Iris pigment epithelial cell (primary cell): ENCODE measurements around the gene MRPL53.

Experiments
- DNase-seq: peaks from one replicate; pipeline ENCODE4 v3.0.0-alpha.2; 2011; ENCODE audit warnings: low read depth

The MRPL53 gene

DNA sequence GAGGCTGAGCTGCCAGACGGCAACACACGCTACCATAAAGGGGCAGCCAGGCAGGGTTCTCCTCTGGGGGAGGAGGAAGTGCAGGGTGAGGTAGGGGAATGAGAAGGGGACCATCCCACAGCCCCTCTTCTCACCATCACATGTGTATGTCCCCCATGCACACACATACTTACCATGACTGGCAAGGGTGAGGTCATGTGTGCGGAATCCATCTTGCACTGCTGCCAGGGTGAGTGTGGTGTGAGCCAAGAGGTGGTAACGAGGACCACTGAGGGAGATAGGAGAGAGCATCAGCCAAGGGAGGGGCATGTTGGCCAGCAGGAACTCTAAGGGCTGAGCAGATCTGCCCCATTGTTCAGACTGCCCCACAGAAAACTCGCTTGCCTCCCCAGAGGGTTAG is 43.8 kb downstream of the MRPL53 start:
- DNase-seq, result no peak

DNA sequence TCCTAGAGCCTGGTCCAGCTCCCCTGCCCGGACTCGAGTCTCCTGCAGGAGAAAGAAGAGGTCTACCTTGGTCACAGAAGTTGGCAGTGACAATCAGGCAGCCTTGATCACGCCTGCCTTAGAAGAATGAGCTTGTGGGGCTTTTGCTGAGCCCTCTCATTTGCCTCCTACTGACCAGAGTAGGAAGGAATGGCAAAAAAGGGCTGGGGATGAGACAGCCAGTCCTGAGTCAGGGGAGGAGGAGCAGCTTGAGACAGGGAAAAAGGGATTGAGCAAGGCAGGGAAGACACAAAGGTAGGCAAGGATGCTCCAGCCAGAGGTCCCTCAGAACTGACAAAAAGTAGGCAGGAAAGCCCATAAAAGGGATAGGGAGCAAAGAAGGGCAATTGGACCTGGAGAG is 44.9 kb downstream of the MRPL53 start:
- no peak for DNase-seq

DNA sequence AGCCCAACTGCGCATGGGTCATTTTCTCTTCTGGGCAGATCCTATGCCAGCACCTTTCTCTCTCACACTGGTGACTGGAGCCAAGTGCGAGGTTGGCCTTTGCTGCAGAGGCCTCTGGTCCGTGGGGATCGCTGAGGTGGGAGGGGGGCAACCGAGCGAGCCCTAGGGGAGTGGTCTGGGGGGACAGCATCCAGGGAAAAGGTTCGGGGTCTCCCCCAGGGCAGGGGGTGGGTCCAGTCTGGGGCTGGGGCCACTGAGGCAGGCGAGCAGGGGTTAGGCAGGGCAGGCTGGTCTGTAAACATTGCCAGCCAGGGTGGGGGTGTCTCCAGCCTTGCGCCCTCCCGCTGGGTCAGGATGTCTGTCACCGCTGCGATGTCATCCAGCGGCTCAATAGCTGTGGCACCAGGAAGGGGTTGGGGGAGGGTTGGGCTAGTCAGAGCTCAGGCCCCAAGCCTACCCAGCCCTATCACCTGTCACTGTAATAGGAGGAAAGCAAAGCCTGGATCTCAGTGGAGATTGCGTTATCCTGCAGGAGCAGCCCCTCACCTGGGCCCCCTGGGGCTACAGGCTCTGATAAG is 46.2 kb downstream of the MRPL53 start:
- no peak for DNase-seq

DNA sequence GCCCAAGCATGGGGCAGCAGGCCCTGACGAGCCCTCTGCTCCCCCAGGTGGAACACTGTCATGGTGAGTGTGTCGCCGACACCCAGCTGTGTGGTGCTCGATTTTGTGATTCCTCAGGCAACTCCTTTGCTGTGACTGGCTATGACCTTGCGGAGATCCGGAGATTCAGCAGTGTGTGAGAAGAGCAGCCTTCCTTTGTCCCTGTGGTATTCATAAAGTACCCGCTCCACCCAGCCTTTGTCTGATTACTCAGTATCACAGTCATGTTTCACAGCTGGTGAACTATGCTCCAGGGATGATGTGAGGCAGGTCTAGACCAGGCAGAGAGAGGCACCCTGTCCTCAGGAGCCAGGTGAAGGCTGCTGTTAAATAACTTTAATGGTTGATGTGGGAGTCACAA is 47.0 kb downstream of the MRPL53 start:
- no peak for DNase-seq

DNA sequence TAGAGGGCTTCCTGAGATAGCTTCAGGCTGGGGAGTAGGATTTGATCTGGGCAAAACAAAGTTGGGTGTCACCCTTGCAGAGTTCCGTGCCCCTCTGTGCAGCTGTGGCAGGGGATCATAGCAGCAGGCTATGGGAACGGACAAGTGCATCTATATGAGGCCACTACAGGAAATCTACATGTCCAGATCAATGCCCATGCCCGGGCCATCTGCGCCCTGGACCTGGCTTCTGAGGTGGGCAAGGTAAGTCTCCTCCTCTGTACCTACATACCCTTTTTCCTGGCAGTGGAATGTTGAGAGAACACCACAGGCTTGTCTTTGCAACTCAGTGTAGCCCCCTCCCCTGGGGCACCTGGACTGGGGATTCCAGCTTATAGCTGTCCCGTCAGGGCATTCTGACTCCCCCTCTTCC is 47.5 kb downstream of the MRPL53 start:
- DNase-seq, result no peak

DNA sequence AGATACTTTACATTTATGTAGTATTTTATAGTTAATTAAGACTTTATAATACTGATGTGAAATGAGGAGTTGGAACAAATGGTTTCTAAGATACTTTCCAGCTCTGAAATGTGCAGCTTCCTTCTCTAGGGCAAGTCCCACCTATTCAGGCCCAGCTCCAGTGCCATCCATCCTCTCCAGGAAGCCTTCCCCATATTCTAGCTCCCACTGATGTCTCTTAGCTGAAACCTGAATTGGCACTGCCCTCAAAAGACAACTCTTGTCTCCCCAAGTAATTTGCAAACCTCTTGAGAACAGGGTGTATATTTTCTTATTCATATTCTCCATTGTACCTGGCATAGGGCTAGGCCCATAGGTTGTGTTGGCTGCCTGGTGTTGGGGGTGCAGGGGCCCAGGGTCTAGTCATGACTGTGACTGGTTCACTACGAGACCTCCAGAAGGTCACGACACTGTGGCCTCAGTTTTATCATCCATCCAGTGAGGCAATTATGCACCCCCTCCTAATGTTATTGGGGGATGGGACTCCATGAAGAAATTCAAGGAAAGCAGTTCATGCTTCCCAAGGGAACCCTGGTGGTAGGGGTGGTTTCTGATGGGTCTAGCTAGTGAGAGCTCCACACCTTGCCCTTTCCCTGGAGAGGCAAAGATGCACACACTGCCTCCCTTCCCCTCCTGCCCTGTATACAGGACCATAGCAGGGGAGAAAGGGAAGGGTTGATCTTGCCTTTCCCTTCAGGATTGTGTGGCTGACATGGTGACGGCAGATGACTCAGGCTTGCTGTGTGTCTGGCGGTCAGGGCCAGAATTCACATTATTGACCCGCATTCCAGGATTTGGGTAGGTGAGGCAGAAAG is 48.1 kb downstream of the MRPL53 start:
- no peak for DNase-seq

DNA sequence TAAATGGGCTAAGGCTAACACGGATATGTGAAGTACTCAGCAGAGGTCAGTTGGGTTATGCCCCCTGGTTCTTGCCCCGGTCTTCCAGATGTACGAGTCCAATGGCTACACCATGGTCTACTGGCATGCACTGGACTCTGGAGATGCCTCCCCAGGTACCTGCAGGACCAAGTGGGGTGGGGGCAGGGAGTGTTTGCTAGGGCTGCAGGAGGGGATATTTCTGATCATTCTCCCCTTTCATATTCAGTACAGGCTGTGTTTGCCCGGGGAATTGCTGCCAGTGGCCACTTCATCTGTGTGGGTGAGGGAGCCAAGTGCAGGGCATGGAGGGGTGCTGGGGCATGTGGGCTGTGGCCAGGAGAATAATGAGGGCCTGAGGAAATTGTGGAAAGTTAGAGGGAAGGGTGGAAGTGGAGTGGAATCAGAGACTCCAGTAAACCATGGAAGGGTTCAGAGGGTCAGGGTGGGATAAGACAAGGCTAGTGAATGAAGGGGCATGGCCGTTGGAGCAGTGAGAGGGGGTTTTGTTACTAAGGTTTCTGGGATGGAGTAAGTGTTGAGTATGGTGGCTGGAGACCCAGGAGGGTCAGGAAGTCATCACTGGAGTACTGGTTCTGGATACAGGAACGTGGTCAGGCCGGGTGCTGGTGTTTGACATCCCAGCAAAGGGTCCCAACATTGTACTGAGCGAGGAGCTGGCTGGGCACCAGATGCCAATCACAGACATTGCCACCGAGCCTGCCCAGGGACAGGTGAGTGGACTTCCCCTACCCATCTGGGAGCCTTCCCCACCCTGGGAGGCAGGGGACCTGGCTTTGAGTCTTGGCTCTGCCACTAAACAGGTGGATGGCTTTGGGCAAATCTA is 49.0 kb downstream of the MRPL53 start:
- no peak for DNase-seq
